Calu3 (cell line): ENCODE results near the gene FOXK1. TPM values are rescaled to one million over a fixed set of nuclear protein-coding genes. Genes with fewer than 3 reads are reported as not detected.

Experiments used
- BruUV-seq: library from RNA; stranded (reverse); fragments of 400-500 nt; replicated peaks from 2 replicates; lab custom pipeline; 2021; lab: Mats Ljungman, UMichigan
- CTCF ChIA-PET: fragments of 300-600 bp; sonication (Branson Sonifier 250); formaldehyde crosslinking; loops from one replicate; lab custom pipeline; 2022; ENCODE audit warnings: antibody characterized with exemption; lab: Charles Lee
- DNase-seq: peaks from one replicate; pipeline ENCODE4 v3.0.0; 2022
- H3K27ac Mint-ChIP-seq: one replicate; pipeline ENCODE4 v1.8.0; 2022; ENCODE audit warnings: mixed read lengths; ENCODE audit not compliant: unreplicated experiment
- H3K27me3 Mint-ChIP-seq: one replicate; pipeline ENCODE4 v1.8.0; 2022; ENCODE audit warnings: mixed read lengths; ENCODE audit not compliant: unreplicated experiment
- H3K36me3 Mint-ChIP-seq: one replicate; pipeline ENCODE4 v1.8.0; 2022; ENCODE audit warnings: mild to moderate bottlenecking, moderate library complexity, mixed read lengths; ENCODE audit not compliant: insufficient read depth, unreplicated experiment
- H3K4me1 Mint-ChIP-seq: one replicate; pipeline ENCODE4 v1.8.0; 2022; ENCODE audit warnings: mild to moderate bottlenecking, low read depth, mixed read lengths; ENCODE audit not compliant: unreplicated experiment
- H3K4me3 Mint-ChIP-seq: one replicate; pipeline ENCODE4 v1.8.0; 2022; ENCODE audit warnings: mild to moderate bottlenecking, low read depth, moderate library complexity, mixed read lengths; ENCODE audit not compliant: unreplicated experiment
- H3K9me3 Mint-ChIP-seq: one replicate; pipeline ENCODE4 v1.8.0; 2022; ENCODE audit warnings: low read depth, mixed read lengths; ENCODE audit not compliant: unreplicated experiment
- CTCF ChIP-seq: fragments of 200-600 bp; IDR thresholded peaks from one replicate; pipeline ENCODE4 v1.8.0; 2022; ENCODE audit warnings: antibody characterized with exemption; ENCODE audit not compliant: unreplicated experiment
- intact Hi-C: fragments of 100-400 bp; cut with micrococcal nuclease; formaldehyde crosslinking; loops from one replicate; pipeline ENCODE4 v1.10.0; 2022; ENCODE audit not compliant: unreplicated experiment
- total RNA-seq: library from RNA; stranded (reverse); gene quantifications from 2 replicates; pipeline ENCODE4 v1.2.3, GENCODE V29; 2022

Gene FOXK1
- total RNA-seq, 1 experiment from 2014 or later = 65.9 TPM

- no peak for DNase-seq
- Mint-ChIP-seq H3K27me3 (peaks cover 64% of the 10 kb centered on the region), H3K4me1 (no peaks in the 10 kb centered on the region), H3K36me3 (no peaks in the 10 kb centered on the region), H3K9me3 (peaks cover 5% of the 10 kb centered on the region), H3K4me3 (no peak overlapping the region), H3K27ac (no peak overlapping the region)
- CTCF ChIA-PET = interaction anchor here (1.2 kb wide), 1 partner anchor 11 kb away, joined by 4 read pairs; no protein-coding TSS in a partner anchor
- no TSS peak for BruUV-seq
- intact Hi-C loops = no loop called here
- TF ChIP-seq CTCF = no peak
These were observed 134.5 kb downstream of the FOXK1 start for GRCh38 chr7:4816419-4817080.

GRCh38 chr7:4817178-4817901 is 135.2 kb downstream of the FOXK1 start:
- no TSS peak for BruUV-seq
- no peak overlapping the region for H3K4me3 Mint-ChIP-seq
- intact Hi-C loops = no loop called here
- TF ChIP-seq CTCF = no peak
- peaks cover 68% of the 10 kb centered on the region for H3K27me3 Mint-ChIP-seq
- DNase-seq = no peak
- no peaks in the 10 kb centered on the region for H3K4me1 Mint-ChIP-seq
- H3K36me3 Mint-ChIP-seq = no peaks in the 10 kb centered on the region
- H3K27ac Mint-ChIP-seq = no peak overlapping the region
- CTCF ChIA-PET = interaction anchor here (0.5 to 1.2 kb wide), 2 partner anchors 12 to 304 kb away, joined by 3 to 4 read pairs; no protein-coding TSS in a partner anchor
- H3K9me3 Mint-ChIP-seq = peaks cover 5% of the 10 kb centered on the region

- Mint-ChIP-seq H3K4me3 (no peak overlapping the region), H3K36me3 (no peaks in the 10 kb centered on the region), H3K27ac (no peak overlapping the region), H3K27me3 (peaks cover 68% of the 10 kb centered on the region), H3K4me1 (no peaks in the 10 kb centered on the region), H3K9me3 (no peaks in the 10 kb centered on the region)
- no peak for TF ChIP-seq CTCF
- CTCF ChIA-PET = interaction anchor here (0.5 kb wide), 2 partner anchors 304 to 337 kb away, joined by 3 read pairs; no protein-coding TSS in a partner anchor
- intact Hi-C loops = no loop called here
- no TSS peak for BruUV-seq
- no peak for DNase-seq
These were observed 136.1 kb downstream of the FOXK1 start for GRCh38 chr7:4818000-4818794.
